ENCODE results near the gene SCUBE2.

DNA sequence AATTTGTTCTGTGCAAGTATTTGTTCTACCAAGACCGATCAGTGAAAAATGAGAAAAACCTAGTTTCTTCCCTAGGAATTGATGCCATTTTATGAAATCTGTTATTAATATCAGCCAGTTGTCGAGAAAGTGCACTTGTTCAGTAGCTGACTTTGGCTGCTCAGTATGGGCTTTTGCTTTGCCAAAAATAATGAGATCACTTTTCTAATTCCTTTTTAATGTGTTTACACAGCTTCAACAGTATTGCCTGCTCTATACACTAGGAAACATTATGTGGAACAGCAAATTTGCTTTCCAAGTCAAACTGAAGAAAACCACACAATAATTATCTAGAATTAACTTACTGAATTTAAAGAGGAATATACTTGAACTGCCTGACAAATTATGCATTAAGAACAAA lies 34.4 kb downstream of the SCUBE2 start:
- no peak for TF ChIP-seq POLR2A (IDR thresholded peaks at IDR 0.05)
- TF ChIP-seq, protein P1, sequence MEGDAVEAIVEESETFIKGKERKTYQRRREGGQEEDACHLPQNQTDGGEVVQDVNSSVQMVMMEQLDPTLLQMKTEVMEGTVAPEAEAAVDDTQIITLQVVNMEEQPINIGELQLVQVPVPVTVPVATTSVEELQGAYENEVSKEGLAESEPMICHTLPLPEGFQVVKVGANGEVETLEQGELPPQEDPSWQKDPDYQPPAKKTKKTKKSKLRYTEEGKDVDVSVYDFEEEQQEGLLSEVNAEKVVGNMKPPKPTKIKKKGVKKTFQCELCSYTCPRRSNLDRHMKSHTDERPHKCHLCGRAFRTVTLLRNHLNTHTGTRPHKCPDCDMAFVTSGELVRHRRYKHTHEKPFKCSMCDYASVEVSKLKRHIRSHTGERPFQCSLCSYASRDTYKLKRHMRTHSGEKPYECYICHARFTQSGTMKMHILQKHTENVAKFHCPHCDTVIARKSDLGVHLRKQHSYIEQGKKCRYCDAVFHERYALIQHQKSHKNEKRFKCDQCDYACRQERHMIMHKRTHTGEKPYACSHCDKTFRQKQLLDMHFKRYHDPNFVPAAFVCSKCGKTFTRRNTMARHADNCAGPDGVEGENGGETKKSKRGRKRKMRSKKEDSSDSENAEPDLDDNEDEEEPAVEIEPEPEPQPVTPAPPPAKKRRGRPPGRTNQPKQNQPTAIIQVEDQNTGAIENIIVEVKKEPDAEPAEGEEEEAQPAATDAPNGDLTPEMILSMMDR (IDR thresholded peaks at IDR 0.05): no peak

All from vagina (tissue), 2 donors.